Measurements from ENCODE around the gene MOK.
A peak's percentile ranks its signal among the peaks of the same experiment; 100 is the strongest.

MOK gene

GRCh38 chr14:102278631-102278935, 26.4 kb downstream of the MOK start:
- H3K9ac ChIP-seq (ENCODE audit: low read length): no peak overlapping the region
- H2BK120ac ChIP-seq (ENCODE audit: insufficient read depth, low read length, poor library complexity): no peak overlapping the region
- H4K91ac ChIP-seq (ENCODE audit: low read depth, low read length): no peak overlapping the region
- no peak overlapping the region for H3K4me3 ChIP-seq (ENCODE audit: low read depth, low read length)
- no peak overlapping the region for H4K8ac ChIP-seq (ENCODE audit: low read depth, low read length)
- H3K4me1 ChIP-seq (ENCODE audit: control insufficient read depth in 1 of 2, insufficient read depth in 2 of 2, low read length in 2 of 2): peaks cover 7 to 16% of the 10 kb centered on the region in 2 experiments
- no peak for DNase-seq
- no peak overlapping the region for H3K27ac ChIP-seq (ENCODE audit: low read depth, low read length)
- H3K36me3 ChIP-seq (ENCODE audit: control insufficient read depth in 1 of 2, insufficient read depth in 2 of 2, low read length in 2 of 2): no peaks in the 10 kb centered on the region
- no CpG with 5 or more reads among the region's 6 CpGs for WGBS (ENCODE audit: extremely low coverage, insufficient coverage, insufficient read length)
- H3K9me3 ChIP-seq (ENCODE audit: insufficient read depth, low read depth, low read length): no peaks in the 10 kb centered on the region
- no peak overlapping the region for H3K23ac ChIP-seq (ENCODE audit: low read length)
- no peak overlapping the region for H3K14ac ChIP-seq (ENCODE audit: low read length)
- no peaks in the 10 kb centered on the region for H3K79me1 ChIP-seq (ENCODE audit: low read length)
- no peak overlapping the region for H2AFZ ChIP-seq (ENCODE audit: insufficient read depth, low read length, poor library complexity)
- no peak overlapping the region for H4K12ac ChIP-seq (ENCODE audit: low read depth, low read length)
- no peak overlapping the region for H2BK5ac ChIP-seq (ENCODE audit: low read depth, low read length, poor library complexity)
- no peaks in the 10 kb centered on the region for H3K79me2 ChIP-seq (ENCODE audit: control insufficient read depth, insufficient read depth, low read length, poor library complexity)
- no peak overlapping the region for H3K4me2 ChIP-seq (ENCODE audit: low read length)
- H3K4ac ChIP-seq (ENCODE audit: low read depth, low read length): no peak overlapping the region
- H3K27me3 ChIP-seq (ENCODE audit: insufficient read depth, low read length): no peaks in the 10 kb centered on the region
- no peak overlapping the region for H3K18ac ChIP-seq (ENCODE audit: low read length)
- no peak overlapping the region for H2BK12ac ChIP-seq (ENCODE audit: low read length)
- no peak overlapping the region for H2AK5ac ChIP-seq (ENCODE audit: low read length)

GRCh38 chr14:102277874-102278630, 26.9 kb downstream of the MOK start:
- Histone ChIP-seq H2BK5ac (ENCODE audit: low read depth, low read length, poor library complexity) (no peak overlapping the region), H3K18ac (ENCODE audit: low read length) (no peak overlapping the region), H3K4me3 (ENCODE audit: low read depth, low read length) (no peak overlapping the region), H4K12ac (ENCODE audit: low read depth, low read length) (no peak overlapping the region), H2AFZ (ENCODE audit: insufficient read depth, low read length, poor library complexity) (no peak overlapping the region), H3K36me3 (ENCODE audit: control insufficient read depth in 1 of 2, insufficient read depth in 2 of 2, low read length in 2 of 2) (no peaks in the 10 kb centered on the region), H4K8ac (ENCODE audit: low read depth, low read length) (no peak overlapping the region), H3K14ac (ENCODE audit: low read length) (no peak overlapping the region), H2BK120ac (ENCODE audit: insufficient read depth, low read length, poor library complexity) (no peak overlapping the region), H3K9ac (ENCODE audit: low read length) (no peak overlapping the region), H3K4me2 (ENCODE audit: low read length) (no peak overlapping the region), H3K79me2 (ENCODE audit: control insufficient read depth, insufficient read depth, low read length, poor library complexity) (no peaks in the 10 kb centered on the region), H2BK12ac (ENCODE audit: low read length) (no peak overlapping the region), H4K91ac (ENCODE audit: low read depth, low read length) (no peak overlapping the region), H3K4ac (ENCODE audit: low read depth, low read length) (no peak overlapping the region), H3K9me3 (ENCODE audit: insufficient read depth, low read depth, low read length) (no peaks in the 10 kb centered on the region), H3K27ac (ENCODE audit: low read depth, low read length) (no peak overlapping the region), H3K27me3 (ENCODE audit: insufficient read depth, low read length) (no peaks in the 10 kb centered on the region), H2AK5ac (ENCODE audit: low read length) (no peak overlapping the region), H3K4me1 (ENCODE audit: control insufficient read depth in 1 of 2, insufficient read depth in 2 of 2, low read length in 2 of 2) (peaks cover 7 to 16% of the 10 kb centered on the region in 2 experiments), H3K23ac (ENCODE audit: low read length) (no peak overlapping the region), H3K79me1 (ENCODE audit: low read length) (no peaks in the 10 kb centered on the region)
- WGBS (ENCODE audit: extremely low coverage, insufficient coverage, insufficient read length): no CpG with 5 or more reads among the region's 7 CpGs
- DNase-seq: no peak

GRCh38 chr14:102275866-102276265, 29.1 kb downstream of the MOK start:
- no peak for DNase-seq
- H2BK5ac ChIP-seq (ENCODE audit: low read depth, low read length, poor library complexity): no peak overlapping the region
- WGBS (ENCODE audit: extremely low coverage, insufficient coverage, insufficient read length): no CpG with 5 or more reads among the region's 7 CpGs

GRCh38 chr14:102272392-102272791, 32.6 kb downstream of the MOK start:
- no peak overlapping the region for H2AFZ ChIP-seq (ENCODE audit: insufficient read depth, low read length, poor library complexity)
- no peak overlapping the region for H3K14ac ChIP-seq (ENCODE audit: low read length)
- no peaks in the 10 kb centered on the region for H3K79me2 ChIP-seq (ENCODE audit: control insufficient read depth, insufficient read depth, low read length, poor library complexity)
- no CpG with 5 or more reads among the region's 5 CpGs for WGBS (ENCODE audit: extremely low coverage, insufficient coverage, insufficient read length)
- no peak overlapping the region for H3K27ac ChIP-seq (ENCODE audit: low read depth, low read length)
- H4K91ac ChIP-seq (ENCODE audit: low read depth, low read length): no peak overlapping the region
- no peak overlapping the region for H3K9ac ChIP-seq (ENCODE audit: low read length)
- no peak overlapping the region for H3K23ac ChIP-seq (ENCODE audit: low read length)
- H2BK120ac ChIP-seq (ENCODE audit: insufficient read depth, low read length, poor library complexity): no peak overlapping the region
- H2AK5ac ChIP-seq (ENCODE audit: low read length): no peak overlapping the region
- peak in 1 of 2 donors; percentile 54 for DNase-seq
- no peak overlapping the region for H3K18ac ChIP-seq (ENCODE audit: low read length)
- no peaks in the 10 kb centered on the region for H3K9me3 ChIP-seq (ENCODE audit: insufficient read depth, low read depth, low read length)
- no peak overlapping the region for H2BK5ac ChIP-seq (ENCODE audit: low read depth, low read length, poor library complexity)
- H3K79me1 ChIP-seq (ENCODE audit: low read length): no peaks in the 10 kb centered on the region
- no peaks in the 10 kb centered on the region for H3K36me3 ChIP-seq (ENCODE audit: control insufficient read depth in 1 of 2, insufficient read depth in 2 of 2, low read length in 2 of 2)
- H3K4ac ChIP-seq (ENCODE audit: low read depth, low read length): no peak overlapping the region
- H3K4me1 ChIP-seq (ENCODE audit: control insufficient read depth in 1 of 2, insufficient read depth in 2 of 2, low read length in 2 of 2): no peaks in the 10 kb centered on the region
- no peaks in the 10 kb centered on the region for H3K27me3 ChIP-seq (ENCODE audit: insufficient read depth, low read length)
- H3K4me2 ChIP-seq (ENCODE audit: low read length): no peak overlapping the region
- no peak overlapping the region for H4K8ac ChIP-seq (ENCODE audit: low read depth, low read length)
- no peak overlapping the region for H3K4me3 ChIP-seq (ENCODE audit: low read depth, low read length)
- no peak overlapping the region for H2BK12ac ChIP-seq (ENCODE audit: low read length)
- H4K12ac ChIP-seq (ENCODE audit: low read depth, low read length): no peak overlapping the region

More at GRCh38 chr14:102275866-102276265, 29.1 kb downstream of the MOK start:
- Histone ChIP-seq H3K23ac (ENCODE audit: low read length) (no peak overlapping the region), H3K14ac (ENCODE audit: low read length) (no peak overlapping the region), H3K9me3 (ENCODE audit: insufficient read depth, low read depth, low read length) (no peaks in the 10 kb centered on the region), H2AFZ (ENCODE audit: insufficient read depth, low read length, poor library complexity) (no peak overlapping the region), H3K27ac (ENCODE audit: low read depth, low read length) (no peak overlapping the region), H2BK120ac (ENCODE audit: insufficient read depth, low read length, poor library complexity) (no peak overlapping the region), H4K12ac (ENCODE audit: low read depth, low read length) (no peak overlapping the region), H3K4ac (ENCODE audit: low read depth, low read length) (no peak overlapping the region), H3K79me2 (ENCODE audit: control insufficient read depth, insufficient read depth, low read length, poor library complexity) (no peaks in the 10 kb centered on the region), H3K36me3 (ENCODE audit: control insufficient read depth in 1 of 2, insufficient read depth in 2 of 2, low read length in 2 of 2) (no peaks in the 10 kb centered on the region), H3K27me3 (ENCODE audit: insufficient read depth, low read length) (no peaks in the 10 kb centered on the region), H3K79me1 (ENCODE audit: low read length) (no peaks in the 10 kb centered on the region), H3K9ac (ENCODE audit: low read length) (no peak overlapping the region), H2BK12ac (ENCODE audit: low read length) (no peak overlapping the region), H3K18ac (ENCODE audit: low read length) (no peak overlapping the region), H3K4me2 (ENCODE audit: low read length) (no peak overlapping the region), H4K8ac (ENCODE audit: low read depth, low read length) (no peak overlapping the region), H3K4me3 (ENCODE audit: low read depth, low read length) (no peak overlapping the region), H3K4me1 (ENCODE audit: control insufficient read depth in 1 of 2, insufficient read depth in 2 of 2, low read length in 2 of 2) (peaks cover 7 to 16% of the 10 kb centered on the region in 2 experiments), H2AK5ac (ENCODE audit: low read length) (no peak overlapping the region), H4K91ac (ENCODE audit: low read depth, low read length) (no peak overlapping the region)

Measured in trophoblast cell (in vitro differentiated cells and primary cell).